ENCODE data around the gene MARK4. TPM values are rescaled to one million over a fixed set of nuclear protein-coding genes. Genes with fewer than 3 reads are reported as not detected.
"Not testable (repeated sequence)": the region's sequence is repeated elsewhere in the genome, so short reads cannot be mapped to it uniquely, and the experiment has no call there.

Gene MARK4
- polyA plus RNA-seq, 4 donors, result 35.9 to 42.3 (median 40.7) TPM

- DNase-seq (ENCODE audit: low read depth in 4 of 4, low spot score in 3 of 4), result no peak
These were observed 52.4 kb downstream of the MARK4 start for GRCh38 chr19:45303269-45304060.

- no peak for DNase-seq (ENCODE audit: low read depth in 4 of 4, low spot score in 3 of 4)
These were observed 53.3 kb downstream of the MARK4 start for GRCh38 chr19:45304141-45304926.

DNA sequence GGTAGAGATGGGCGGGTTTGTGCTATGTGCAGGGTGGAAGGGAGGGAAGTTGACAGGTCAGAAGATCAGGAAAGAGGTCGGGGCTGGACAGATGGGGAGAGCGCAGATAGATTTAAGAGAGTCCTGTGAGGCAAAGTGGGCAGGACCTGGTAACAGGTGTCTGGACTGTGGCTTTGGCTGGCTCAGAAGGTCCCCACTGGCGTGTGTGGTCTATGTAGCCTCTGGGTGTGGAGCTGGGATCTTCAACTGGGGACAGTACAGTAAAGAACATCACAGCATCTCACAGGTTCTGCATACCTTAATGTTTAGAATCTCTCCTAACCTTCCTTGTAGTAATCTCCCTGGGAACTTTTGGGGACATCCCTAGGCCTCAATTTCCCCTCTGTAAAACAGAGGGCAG lies 53.9 kb downstream of the MARK4 start:
- DNase-seq (ENCODE audit: low read depth in 4 of 4, low spot score in 3 of 4), result no peak

GRCh38 chr19:45305421-45305820 lies 54.4 kb downstream of the MARK4 start:
- no peak for DNase-seq (ENCODE audit: low read depth in 4 of 4, low spot score in 3 of 4)

GRCh38 chr19:45306040-45306439 lies 55.0 kb downstream of the MARK4 start:
- DNase-seq (ENCODE audit: low read depth in 4 of 4, low spot score in 3 of 4), result no peak

DNA sequence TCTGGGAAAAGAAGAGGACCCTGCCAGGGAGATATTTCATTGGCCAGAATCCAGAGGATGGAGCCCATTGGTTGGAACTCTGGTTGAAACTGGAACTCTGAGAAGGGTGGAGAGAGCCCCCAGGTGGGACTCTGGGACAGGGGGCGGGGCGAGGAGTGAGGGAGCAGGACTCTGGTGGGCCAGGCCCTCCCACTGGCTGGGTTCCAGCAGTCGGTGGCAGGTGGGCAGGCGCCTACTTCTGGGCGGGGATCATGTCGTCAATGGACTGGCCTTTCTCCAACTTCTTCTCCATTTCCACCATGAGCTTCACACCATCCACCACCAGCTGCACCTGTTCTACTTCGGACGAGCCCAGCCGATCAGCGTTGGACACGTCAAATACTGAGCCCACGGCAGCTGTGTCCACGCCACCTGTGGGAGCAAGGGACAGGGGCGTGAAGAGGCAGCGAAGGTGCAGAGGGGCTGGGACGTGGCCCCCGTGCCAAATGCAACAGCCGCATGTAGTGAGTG lies 55.5 kb downstream of the MARK4 start:
- DNase-seq (ENCODE audit: low read depth in 4 of 4, low spot score in 3 of 4), result no peak

DNA sequence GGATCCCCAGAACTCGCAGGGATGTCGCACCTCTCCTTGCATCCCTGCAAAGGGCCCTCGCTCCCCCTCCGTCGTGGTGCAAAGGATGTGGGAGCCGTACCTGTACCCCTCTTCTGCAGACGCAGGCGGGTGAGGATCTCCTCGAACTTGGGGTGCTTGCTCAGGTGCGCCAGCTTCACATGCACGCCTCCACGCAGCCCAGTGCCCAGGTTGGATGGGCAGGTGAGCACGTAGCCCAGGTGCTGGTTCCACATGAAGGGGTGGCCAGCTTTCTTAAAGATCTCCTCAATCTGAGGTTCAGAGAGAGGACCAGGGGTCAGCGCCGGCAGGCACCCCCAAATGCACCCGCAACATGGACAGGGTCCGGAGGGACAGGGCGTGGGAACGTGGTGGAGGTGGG lies 56.3 kb downstream of the MARK4 start:
- DNase-seq (ENCODE audit: low read depth in 4 of 4, low spot score in 3 of 4), result no peak

DNA sequence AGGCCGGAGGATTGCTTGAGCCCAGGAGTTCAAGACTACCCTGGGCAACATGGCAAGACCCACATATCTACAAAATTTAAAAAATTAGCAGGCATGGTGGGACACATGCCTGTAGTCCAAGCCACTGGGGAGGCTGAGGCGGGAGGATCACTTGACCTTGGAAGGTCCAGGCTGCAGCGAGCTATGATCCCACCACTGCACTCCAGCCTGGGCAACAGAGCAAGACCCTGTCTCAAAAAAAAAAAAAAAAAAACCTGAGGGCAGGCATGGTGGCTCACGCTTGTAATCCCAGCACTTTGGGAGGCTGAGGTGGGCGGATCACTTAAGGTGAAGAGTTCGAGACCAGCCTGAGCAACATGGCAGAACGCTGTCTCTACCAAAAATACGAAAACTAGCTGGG lies 58.3 kb downstream of the MARK4 start:
- not testable (repeated sequence) for DNase-seq (ENCODE audit: low read depth in 4 of 4, low spot score in 3 of 4)

- no peak for DNase-seq (ENCODE audit: low read depth in 4 of 4, low spot score in 3 of 4)
These were observed 60.5 kb downstream of the MARK4 start for GRCh38 chr19:45311621-45312020.

DNA sequence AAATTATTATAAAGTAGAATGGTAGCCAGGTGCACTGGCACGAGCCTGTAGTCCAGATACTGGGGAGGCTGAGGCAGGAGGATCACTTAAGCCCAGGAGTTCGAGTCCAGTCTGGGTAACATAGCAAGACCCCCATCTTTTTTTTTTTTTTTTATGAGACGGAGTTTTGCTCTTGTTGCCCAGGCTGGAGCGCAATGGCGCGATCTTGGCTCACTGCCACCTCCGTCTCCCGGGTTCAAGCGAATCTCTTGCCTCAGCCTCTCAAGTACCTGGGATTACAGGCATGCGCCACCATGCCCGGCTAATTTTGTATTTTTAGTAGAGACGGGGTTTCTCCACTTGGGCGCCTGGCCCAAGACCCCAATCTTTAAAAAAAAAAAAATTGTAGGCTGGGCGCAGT lies 61.2 kb downstream of the MARK4 start:
- DNase-seq (ENCODE audit: low read depth in 4 of 4, low spot score in 3 of 4), result not testable (repeated sequence)

DNA sequence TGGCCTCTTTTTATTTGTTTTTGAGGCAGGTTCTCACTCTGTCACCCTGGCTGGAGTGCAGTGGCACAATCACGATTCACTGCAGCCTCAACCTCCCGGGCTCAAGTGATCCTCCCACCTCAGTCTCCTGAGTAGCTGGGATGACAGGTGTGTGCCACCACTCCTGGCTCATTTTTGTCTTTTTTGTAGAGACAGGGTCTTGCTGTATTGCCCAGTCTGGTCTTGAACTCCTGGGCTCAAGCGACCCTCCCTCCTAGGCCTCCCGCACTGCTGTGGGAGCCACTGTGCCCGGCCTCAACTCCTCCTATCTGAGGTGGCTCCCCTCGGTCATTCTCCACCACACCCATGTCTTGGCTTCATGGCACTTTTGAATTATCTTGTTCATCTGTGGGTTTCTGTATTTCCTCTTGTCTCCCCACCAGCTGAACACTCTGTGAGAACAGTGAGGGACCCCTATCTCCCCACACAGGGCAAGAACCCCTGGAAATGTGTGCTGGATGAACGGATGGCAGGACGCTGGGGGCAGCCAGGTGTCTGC lies 63.7 kb downstream of the MARK4 start:
- DNase-seq (ENCODE audit: low read depth in 4 of 4, low spot score in 3 of 4), result no peak

- no peak for DNase-seq (ENCODE audit: low read depth in 4 of 4, low spot score in 3 of 4)
These were observed 64.2 kb downstream of the MARK4 start for GRCh38 chr19:45315304-45315703.

DNA sequence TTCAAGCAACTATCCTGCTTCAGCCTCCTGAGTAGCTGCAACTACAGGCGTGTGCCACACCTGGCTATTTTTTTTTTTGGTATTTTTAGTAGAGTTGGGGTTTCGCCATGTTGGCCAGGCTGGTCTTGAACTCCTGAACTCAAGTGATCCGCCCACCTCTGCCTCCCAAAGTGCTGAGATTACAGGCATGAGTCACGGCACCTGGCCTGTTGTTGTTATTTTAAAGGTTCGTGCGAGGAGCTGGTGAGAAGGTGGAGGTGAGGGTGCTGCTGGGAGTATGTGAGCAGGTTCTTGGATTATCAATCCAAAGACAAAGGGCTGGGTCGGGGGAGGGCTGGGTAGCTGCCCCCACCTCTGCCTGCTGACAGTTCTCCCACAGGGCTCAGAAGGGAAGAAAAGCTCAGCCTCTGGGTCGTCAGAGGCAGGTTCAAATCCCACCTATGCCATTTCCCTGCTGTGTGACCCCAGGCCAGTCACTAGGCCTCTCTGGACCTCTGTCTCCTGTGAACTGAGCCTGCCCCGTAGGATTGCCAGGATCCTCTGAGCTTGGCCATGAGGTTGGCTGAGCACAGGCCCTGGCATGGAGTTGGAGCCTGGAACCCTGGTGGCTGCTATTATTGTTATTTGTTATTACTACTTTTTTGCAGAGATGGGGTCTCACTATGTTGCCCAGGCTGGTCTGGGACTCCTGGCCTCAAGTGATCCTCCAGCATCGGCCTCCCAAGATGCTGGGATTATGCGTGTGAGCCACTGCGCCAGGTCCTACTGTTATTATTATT lies 70.1 kb downstream of the MARK4 start:
- DNase-seq (ENCODE audit: low read depth in 4 of 4, low spot score in 3 of 4), result no peak

DNA sequence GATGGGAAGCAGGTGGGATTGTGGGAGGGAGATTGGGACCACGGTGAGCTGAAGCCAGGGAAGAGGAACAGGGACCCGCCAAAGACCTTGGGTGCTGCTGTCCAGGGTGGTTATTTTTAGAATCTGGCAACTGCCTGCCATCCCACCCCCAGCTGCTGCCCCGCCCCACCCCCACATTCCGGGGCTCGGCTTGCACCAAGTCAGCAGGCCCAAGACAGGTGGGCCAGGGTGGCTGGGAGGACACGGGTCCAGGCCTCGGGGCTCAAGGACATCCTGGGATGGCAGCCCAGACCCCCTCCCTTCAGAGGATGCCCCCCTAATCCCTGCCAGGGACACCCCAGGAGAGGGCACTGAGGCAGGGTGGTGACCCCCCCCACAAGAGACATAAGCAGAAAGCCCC lies 70.8 kb downstream of the MARK4 start:
- no peak for DNase-seq (ENCODE audit: low read depth in 4 of 4, low spot score in 3 of 4)

- no peak for DNase-seq (ENCODE audit: low read depth in 4 of 4, low spot score in 3 of 4)
These were observed 71.2 kb downstream of the MARK4 start for GRCh38 chr19:45322311-45322710.

- no peak for DNase-seq (ENCODE audit: low read depth in 4 of 4, low spot score in 3 of 4)
These were observed 71.7 kb downstream of the MARK4 start, which contains the start of gene CKM for GRCh38 chr19:45322744-45323281. CKM (minus strand) TSS chr19:45322875; CDS start chr19:45319713, 3,162 bp downstream.

- no peak for DNase-seq (ENCODE audit: low read depth in 4 of 4, low spot score in 3 of 4)
These were observed 72.6 kb downstream of the MARK4 start for GRCh38 chr19:45323671-45324081.

- no peak for DNase-seq (ENCODE audit: low read depth in 4 of 4, low spot score in 3 of 4)
These were observed 73.4 kb downstream of the MARK4 start for GRCh38 chr19:45324349-45324907.

- DNase-seq (ENCODE audit: low read depth in 4 of 4, low spot score in 3 of 4), result no peak
These were observed 76.5 kb downstream of the MARK4 start for GRCh38 chr19:45327404-45328143.

All from right renal pelvis (tissue), 4 donors.